DMS53 treated with DMSO at 0.1 percent for 48 hours (cell line): ENCODE data around the gene SIM1.

ENCODE experiments used
- DNase-seq: peaks from one replicate; lab custom pipeline; 2025; ENCODE audit not compliant: unreplicated experiment; lab: John Stamatoyannopoulos, UW

SIM1 gene

GRCh38 chr6:100456908-100457235 is 7.8 kb downstream of the SIM1 start:
- DNase-seq, result no peak

- no peak for DNase-seq
Observed at GRCh38 chr6:100456141-100456907, 8.4 kb downstream of the SIM1 start.

GRCh38 chr6:100455230-100456124 is 9.2 kb downstream of the SIM1 start:
- DNase-seq, result peak; percentile 70

- DNase-seq, result no peak
Observed at GRCh38 chr6:100454551-100455229, 10.0 kb downstream of the SIM1 start.

- DNase-seq, result peak; percentile 65
Observed at GRCh38 chr6:100453701-100454521, 10.8 kb downstream of the SIM1 start.

- no peak for DNase-seq
Observed at GRCh38 chr6:100452998-100453397, 11.7 kb downstream of the SIM1 start.

- no peak for DNase-seq
Observed at GRCh38 chr6:100451577-100451976, 13.1 kb downstream of the SIM1 start.

GRCh38 chr6:100449239-100449691 is 15.5 kb downstream of the SIM1 start:
- DNase-seq, result no peak

- DNase-seq, result no peak
Observed at GRCh38 chr6:100447900-100448748, 16.6 kb downstream of the SIM1 start.

GRCh38 chr6:100447081-100447899 is 17.4 kb downstream of the SIM1 start:
- DNase-seq, result no peak

- no peak for DNase-seq
Observed at GRCh38 chr6:100446115-100447080, 18.3 kb downstream of the SIM1 start.

- no peak for DNase-seq
Observed at GRCh38 chr6:100445512-100445911, 19.2 kb downstream of the SIM1 start.

GRCh38 chr6:100440935-100441334 is 23.8 kb downstream of the SIM1 start:
- no peak for DNase-seq

GRCh38 chr6:100435299-100435698 is 29.4 kb downstream of the SIM1 start:
- DNase-seq, result no peak

- no peak for DNase-seq
Observed at GRCh38 chr6:100433726-100434435, 30.8 kb downstream of the SIM1 start.

GRCh38 chr6:100432136-100432535 is 32.6 kb downstream of the SIM1 start:
- no peak for DNase-seq

- peak; percentile 27 for DNase-seq
Observed at GRCh38 chr6:100430962-100431361, 33.8 kb downstream of the SIM1 start.
